Suprapubic skin (tissue), 4 donors: Measurements from ENCODE around the gene SBK2. TPM values are rescaled to one million over a fixed set of nuclear protein-coding genes. Genes with fewer than 3 reads are reported as not detected.

Experiments
- DNase-seq, 2 donors: peaks; one replicate each; pipeline ENCODE4 v3.0.0-alpha.2; 2019; ENCODE audit warnings: low spot score in 2 of 2
- H3K27ac ChIP-seq: fragments of 200-600 bp; sonication (generic); one replicate; pipeline ENCODE4 v1.5.1; 2019
- H3K27me3 ChIP-seq: fragments of 200-600 bp; sonication (generic); one replicate; pipeline ENCODE4 v1.5.1; 2019
- H3K36me3 ChIP-seq: fragments of 200-600 bp; sonication (generic); one replicate; pipeline ENCODE4 v1.5.1; 2019
- H3K4me1 ChIP-seq: fragments of 200-600 bp; sonication (generic); one replicate; pipeline ENCODE4 v1.5.1; 2019
- H3K4me3 ChIP-seq: fragments of 200-600 bp; sonication (generic); one replicate; pipeline ENCODE4 v1.5.1; 2019; ENCODE audit warnings: mild to moderate bottlenecking
- H3K9me3 ChIP-seq: fragments of 200-600 bp; sonication (generic); one replicate; pipeline ENCODE4 v1.5.1; 2019
- CTCF ChIP-seq, 2 donors: fragments of 200-600 bp in 1 of 2; fragments of 450-650 bp in 1 of 2; sonication (generic) in 1 of 2; IDR thresholded peaks; one replicate each; pipeline ENCODE4 v1.5.1; 2016 to 2019; ENCODE audit warnings: antibody characterized with exemption in 2 of 2, mild to moderate bottlenecking in 1 of 2, moderate library complexity in 1 of 2
- EP300 ChIP-seq: sonication (generic); formaldehyde crosslinking; IDR thresholded peaks from one replicate; pipeline ENCODE4 v1.6.1; 2017; ENCODE audit warnings: antibody characterized with exemption
- POLR2A ChIP-seq, 2 donors: fragments of 450-650 bp; IDR thresholded peaks; one replicate each; pipeline ENCODE4 v1.6.1; 2017; ENCODE audit warnings: antibody characterized with exemption in 2 of 2, mild to moderate bottlenecking in 2 of 2, moderate library complexity in 2 of 2
- POLR2AphosphoS5 ChIP-seq, 3 donors: sonication (generic); formaldehyde crosslinking; IDR thresholded peaks; one replicate each; pipeline ENCODE4 v1.6.1; 2017; ENCODE audit warnings: antibody characterized with exemption in 3 of 3
- WGBS: methylation state at CpG from one replicate; pipeline ENCODE4 v1.1.5; 2018; 5-methylcytosine and 5-hydroxymethylcytosine counted together
- total RNA-seq, 4 donors: library from RNA; depleted of rRNA; stranded (reverse); fragments of >200 nt; gene quantifications; one replicate each; pipeline ENCODE4 v1.1.0, GENCODE V29; 2016

Gene SBK2
- total RNA-seq, 4 donors from 2014 or later, result not detected

GRCh38 chr19:55489711-55490477 is 47.0 kb downstream of the SBK2 start:
- H3K4me1 ChIP-seq, result peaks cover 62% of the 10 kb centered on the region
- no CpG with 5 or more reads among the region's 21 CpGs for WGBS
- no peak overlapping the region for H3K4me3 ChIP-seq
- no peak for DNase-seq
- H3K9me3 ChIP-seq, result no peaks in the 10 kb centered on the region
- H3K36me3 ChIP-seq, result no peaks in the 10 kb centered on the region
- TF ChIP-seq EP300, result no peak
- TF ChIP-seq POLR2AphosphoS5 (IDR thresholded peaks at IDR 0.05), result no peak
- TF ChIP-seq POLR2A (IDR thresholded peaks at IDR 0.05), result no peak
- H3K27me3 ChIP-seq, result peaks cover 21% of the 10 kb centered on the region
- H3K27ac ChIP-seq, result no peak overlapping the region

- Histone ChIP-seq H3K27ac (no peak overlapping the region), H3K36me3 (no peaks in the 10 kb centered on the region), H3K27me3 (peaks cover 16% of the 10 kb centered on the region), H3K4me3 (no peak overlapping the region), H3K4me1 (peaks cover 69% of the 10 kb centered on the region), H3K9me3 (no peaks in the 10 kb centered on the region)
- no peak for DNase-seq
- 71% methylated on average over 3 of the region's 36 CpGs for WGBS
- TF ChIP-seq EP300 (no peak), POLR2AphosphoS5 (IDR thresholded peaks at IDR 0.05) (no peak), CTCF (IDR thresholded peaks at IDR 0.05) (no peak), POLR2A (IDR thresholded peaks at IDR 0.05) (no peak)
These were observed 47.8 kb downstream of the SBK2 start for GRCh38 chr19:55488986-55489710.

GRCh38 chr19:55487924-55488687 is 48.8 kb downstream of the SBK2 start, which contains the start of gene SSC5D:
SSC5D (plus strand) TSS chr19:55488436; CDS start chr19:55488590, 154 bp downstream.
- TF ChIP-seq POLR2AphosphoS5 (IDR thresholded peaks at IDR 0.05) (no peak), EP300 (no peak), CTCF (IDR thresholded peaks at IDR 0.05) (no peak), POLR2A (IDR thresholded peaks at IDR 0.05) (no peak)
- peak within 1 kb of the TSS; percentile 83 for H3K27ac ChIP-seq
- DNase-seq, result peak in 1 of 2 donors; percentile 81
- peaks cover 71% of the 10 kb centered on the region for H3K4me1 ChIP-seq
- peaks cover 5% of the 10 kb centered on the region for H3K27me3 ChIP-seq
- H3K4me3 ChIP-seq, result peak within 1 kb of the TSS; percentile 10
- H3K36me3 ChIP-seq, result peaks cover 3% of the 10 kb centered on the region
- no peaks in the 10 kb centered on the region for H3K9me3 ChIP-seq
- WGBS, result 9% methylated on average over 7 of the region's 21 CpGs

- H3K36me3 ChIP-seq, result peaks cover 11% of the 10 kb centered on the region
- peak overlapping the region; percentile 8 for H3K4me3 ChIP-seq
- 21% methylated on average over 12 of the region's 27 CpGs for WGBS
- H3K27me3 ChIP-seq, result no peaks in the 10 kb centered on the region
- TF ChIP-seq CTCF (IDR thresholded peaks at IDR 0.05) (no peak), EP300 (no peak), POLR2A (IDR thresholded peaks at IDR 0.05) (no peak), POLR2AphosphoS5 (IDR thresholded peaks at IDR 0.05) (no peak)
- peaks cover 62% of the 10 kb centered on the region for H3K4me1 ChIP-seq
- no peaks in the 10 kb centered on the region for H3K9me3 ChIP-seq
- peak overlapping the region; percentile 83 for H3K27ac ChIP-seq
- DNase-seq, result peak in 1 of 2 donors; percentile 81
These were observed 49.7 kb downstream of the SBK2 start for GRCh38 chr19:55486971-55487923.
